ENCODE data around the gene EFNA4. TPM values are rescaled to one million over a fixed set of nuclear protein-coding genes. Genes with fewer than 3 reads are reported as not detected.

Gene EFNA4
- total RNA-seq, 1 experiment from 2014 or later, result 4.7 TPM

GRCh38 chr1:155051777-155052398, 11.7 kb upstream of the EFNA4 start:
- peak; percentile 37 for DNase-seq (ENCODE audit: low read depth)

GRCh38 chr1:155052439-155053395, 10.8 kb upstream of the EFNA4 start:
- DNase-seq (ENCODE audit: low read depth), result no peak

- DNase-seq (ENCODE audit: low read depth), result no peak
Observed at GRCh38 chr1:155053531-155054105, 9.9 kb upstream of the EFNA4 start.

- DNase-seq (ENCODE audit: low read depth), result no peak
Observed at GRCh38 chr1:155057104-155057503, 6.4 kb upstream of the EFNA4 start.

GRCh38 chr1:155057788-155058211, 5.7 kb upstream of the EFNA4 start:
- no peak for DNase-seq (ENCODE audit: low read depth)

GRCh38 chr1:155060736-155061135, 2.8 kb upstream of the EFNA4 start:
- DNase-seq (ENCODE audit: low read depth), result no peak

GRCh38 chr1:155061381-155062150, 2.0 kb upstream of the EFNA4 start:
- DNase-seq (ENCODE audit: low read depth), result peak; percentile 71

- no peak for DNase-seq (ENCODE audit: low read depth)
Observed at GRCh38 chr1:155062151-155062686, 1.3 kb upstream of the EFNA4 start.

- no peak for DNase-seq (ENCODE audit: low read depth)
Observed at GRCh38 chr1:155062702-155063411, 683 bp upstream of the EFNA4 start.

- DNase-seq (ENCODE audit: low read depth), result no peak
Observed at GRCh38 chr1:155064111-155064831, 731 bp downstream of the EFNA4 start.

- DNase-seq (ENCODE audit: low read depth), result no peak
Observed at GRCh38 chr1:155064832-155065429, 1.4 kb downstream of the EFNA4 start.

GRCh38 chr1:155066777-155067176, 3.2 kb downstream of the EFNA4 start:
- DNase-seq (ENCODE audit: low read depth), result no peak

GRCh38 chr1:155068599-155068998, 5.1 kb downstream of the EFNA4 start:
- DNase-seq (ENCODE audit: low read depth), result no peak

- no peak for DNase-seq (ENCODE audit: low read depth)
Observed at GRCh38 chr1:155069551-155070157, 6.1 kb downstream of the EFNA4 start.

- DNase-seq (ENCODE audit: low read depth), result no peak
Observed at GRCh38 chr1:155070158-155070621, 6.7 kb downstream of the EFNA4 start.

- peak; percentile 57 for DNase-seq (ENCODE audit: low read depth)
Observed at GRCh38 chr1:155070721-155071569, 7.4 kb downstream of the EFNA4 start.

- no peak for DNase-seq (ENCODE audit: low read depth)
Observed at GRCh38 chr1:155071701-155072100, 8.2 kb downstream of the EFNA4 start.
